ENCODE results near the gene ZNF277. TPM values are rescaled to one million over a fixed set of nuclear protein-coding genes. Genes with fewer than 3 reads are reported as not detected.

The ZNF277 gene
- total RNA-seq, 4 donors from 2014 or later, result 17.1 to 38.4 (median 29.5) TPM

DNA sequence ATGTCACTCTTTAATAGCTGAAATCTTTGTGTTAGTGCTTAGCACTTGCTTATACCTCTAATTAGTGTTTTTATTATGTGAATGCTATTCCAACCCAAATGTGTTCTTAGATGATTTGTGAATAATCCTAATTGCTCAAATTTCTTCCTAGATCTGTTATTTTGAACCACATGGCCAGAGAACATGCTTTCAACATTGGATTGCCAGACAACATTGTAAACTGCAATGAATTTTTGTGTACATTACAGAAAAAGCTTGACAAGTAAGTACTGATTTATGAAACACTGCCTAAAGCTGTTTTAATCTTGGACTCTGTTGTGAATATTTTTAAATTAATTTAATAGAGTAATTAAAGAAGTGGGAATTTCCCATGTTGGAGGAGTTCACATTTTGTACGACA is 121.1 kb downstream of the ZNF277 start:
- WGBS, 2 donors (ENCODE audit: low coverage in 1 of 2), result 100% methylated on average over 1 of the region's 1 CpG
- no peaks in the 10 kb centered on the region for H3K27me3 ChIP-seq
- H3K36me3 ChIP-seq, result peaks cover 0 to 77% of the 10 kb centered on the region in 2 donors
- H3K4me1 ChIP-seq, result no peaks in the 10 kb centered on the region
- ATAC-seq, result no peak
- TF ChIP-seq EP300 (IDR thresholded peaks at IDR 0.05) (no peak), POLR2A (IDR thresholded peaks at IDR 0.05) (no peak), POLR2AphosphoS5 (IDR thresholded peaks at IDR 0.05) (no peak)
- TF ChIP-seq, protein P1, sequence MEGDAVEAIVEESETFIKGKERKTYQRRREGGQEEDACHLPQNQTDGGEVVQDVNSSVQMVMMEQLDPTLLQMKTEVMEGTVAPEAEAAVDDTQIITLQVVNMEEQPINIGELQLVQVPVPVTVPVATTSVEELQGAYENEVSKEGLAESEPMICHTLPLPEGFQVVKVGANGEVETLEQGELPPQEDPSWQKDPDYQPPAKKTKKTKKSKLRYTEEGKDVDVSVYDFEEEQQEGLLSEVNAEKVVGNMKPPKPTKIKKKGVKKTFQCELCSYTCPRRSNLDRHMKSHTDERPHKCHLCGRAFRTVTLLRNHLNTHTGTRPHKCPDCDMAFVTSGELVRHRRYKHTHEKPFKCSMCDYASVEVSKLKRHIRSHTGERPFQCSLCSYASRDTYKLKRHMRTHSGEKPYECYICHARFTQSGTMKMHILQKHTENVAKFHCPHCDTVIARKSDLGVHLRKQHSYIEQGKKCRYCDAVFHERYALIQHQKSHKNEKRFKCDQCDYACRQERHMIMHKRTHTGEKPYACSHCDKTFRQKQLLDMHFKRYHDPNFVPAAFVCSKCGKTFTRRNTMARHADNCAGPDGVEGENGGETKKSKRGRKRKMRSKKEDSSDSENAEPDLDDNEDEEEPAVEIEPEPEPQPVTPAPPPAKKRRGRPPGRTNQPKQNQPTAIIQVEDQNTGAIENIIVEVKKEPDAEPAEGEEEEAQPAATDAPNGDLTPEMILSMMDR (IDR thresholded peaks at IDR 0.05), result no peak
- no peaks in the 10 kb centered on the region for H3K9me3 ChIP-seq
- H3K4me3 ChIP-seq, result no peak overlapping the region
- no peak overlapping the region for H3K27ac ChIP-seq

DNA sequence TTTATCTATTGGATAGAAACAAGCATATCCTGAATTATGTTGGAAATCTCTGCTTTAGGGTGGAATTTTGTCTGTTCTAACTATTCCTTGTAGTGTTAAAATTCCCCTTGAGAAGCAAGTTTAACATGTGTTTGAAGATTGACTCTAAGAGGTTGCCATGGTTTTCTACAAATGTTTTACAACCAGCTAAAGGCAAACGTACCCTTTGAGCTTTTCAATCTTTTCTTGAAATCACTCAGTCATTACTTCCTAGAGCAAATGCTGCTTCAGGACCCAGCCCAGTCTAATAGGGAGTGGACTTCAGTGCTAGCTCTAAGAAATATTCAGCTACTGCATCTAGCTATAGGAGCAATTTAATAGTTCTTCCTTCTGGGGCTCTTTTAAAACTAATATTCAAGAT is 125.0 kb downstream of the ZNF277 start:
- no peaks in the 10 kb centered on the region for H3K27me3 ChIP-seq
- no peak overlapping the region for H3K4me3 ChIP-seq
- H3K27ac ChIP-seq, result no peak overlapping the region
- H3K4me1 ChIP-seq, result no peaks in the 10 kb centered on the region
- ATAC-seq, result no peak
- H3K36me3 ChIP-seq, result peaks cover 0 to 69% of the 10 kb centered on the region in 2 donors
- no peaks in the 10 kb centered on the region for H3K9me3 ChIP-seq
- TF ChIP-seq POLR2A (IDR thresholded peaks at IDR 0.05), result no peak
- TF ChIP-seq EP300 (IDR thresholded peaks at IDR 0.05), result no peak
- TF ChIP-seq, protein P1 (IDR thresholded peaks at IDR 0.05), result no peak
- no peak for TF ChIP-seq POLR2AphosphoS5 (IDR thresholded peaks at IDR 0.05)
- 57 to 80% methylated on average over 1 of the region's 1 CpG for WGBS, 2 donors (ENCODE audit: low coverage in 1 of 2)

DNA sequence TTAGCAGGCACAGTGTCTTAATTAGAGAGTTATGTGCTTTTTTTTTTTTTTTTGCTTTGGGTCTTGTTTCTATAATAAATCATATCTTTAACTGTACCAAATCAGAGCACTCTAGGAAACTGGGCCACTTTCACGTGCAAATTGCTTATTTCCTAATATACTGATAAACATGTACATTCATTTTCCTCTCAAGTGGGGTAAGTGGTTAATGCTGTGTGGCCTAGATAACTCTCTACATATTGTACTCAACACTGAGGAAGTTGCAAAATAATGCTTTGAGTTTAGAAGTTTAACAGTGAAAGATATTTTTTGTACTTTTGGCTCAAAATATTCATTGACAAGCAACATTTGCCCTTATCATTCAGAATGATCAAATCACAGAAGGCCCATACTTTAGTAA is 127.9 kb downstream of the ZNF277 start:
- no peak overlapping the region for H3K4me3 ChIP-seq
- WGBS, 2 donors (ENCODE audit: low coverage in 1 of 2), result 60 to 62% methylated on average over 1 of the region's 1 CpG
- no peak for TF ChIP-seq POLR2A (IDR thresholded peaks at IDR 0.05)
- no peak for TF ChIP-seq POLR2AphosphoS5 (IDR thresholded peaks at IDR 0.05)
- TF ChIP-seq, protein P1 (IDR thresholded peaks at IDR 0.05), result no peak
- TF ChIP-seq EP300 (IDR thresholded peaks at IDR 0.05), result no peak
- no peak for ATAC-seq
- H3K27me3 ChIP-seq, result no peaks in the 10 kb centered on the region
- H3K9me3 ChIP-seq, result no peaks in the 10 kb centered on the region
- no peak overlapping the region for H3K27ac ChIP-seq
- peaks cover 0 to 73% of the 10 kb centered on the region in 2 donors for H3K36me3 ChIP-seq
- no peaks in the 10 kb centered on the region for H3K4me1 ChIP-seq

DNA sequence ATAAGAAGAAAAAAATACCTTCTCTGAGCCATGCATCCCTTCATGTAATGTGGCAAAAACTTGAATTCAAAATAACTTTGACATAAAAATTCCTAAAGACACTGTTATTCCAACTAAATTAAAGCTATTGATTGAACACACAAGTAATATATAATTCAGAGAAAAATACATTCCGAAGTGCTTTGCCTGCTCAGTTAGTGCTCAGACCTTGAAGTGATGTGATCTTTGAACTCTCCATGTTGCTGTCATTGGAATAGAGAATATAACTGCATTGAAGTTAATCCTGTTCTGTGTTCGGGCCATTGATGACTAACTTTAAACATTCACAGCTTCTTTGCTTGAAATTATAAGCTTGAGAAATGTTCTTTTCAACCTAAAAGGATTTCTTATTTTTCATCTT is 129.8 kb downstream of the ZNF277 start:
- no peak overlapping the region for H3K4me3 ChIP-seq
- WGBS, 2 donors (ENCODE audit: low coverage in 1 of 2), result 94 to 100% methylated on average over 2 of the region's 2 CpGs
- TF ChIP-seq POLR2A (IDR thresholded peaks at IDR 0.05) (no peak), POLR2AphosphoS5 (IDR thresholded peaks at IDR 0.05) (no peak), EP300 (IDR thresholded peaks at IDR 0.05) (no peak)
- TF ChIP-seq, protein P1 (IDR thresholded peaks at IDR 0.05), result no peak
- H3K4me1 ChIP-seq, result no peaks in the 10 kb centered on the region
- H3K9me3 ChIP-seq, result no peaks in the 10 kb centered on the region
- H3K36me3 ChIP-seq, result peaks cover 0 to 74% of the 10 kb centered on the region in 2 donors
- no peaks in the 10 kb centered on the region for H3K27me3 ChIP-seq
- no peak for ATAC-seq
- H3K27ac ChIP-seq, result no peak overlapping the region

DNA sequence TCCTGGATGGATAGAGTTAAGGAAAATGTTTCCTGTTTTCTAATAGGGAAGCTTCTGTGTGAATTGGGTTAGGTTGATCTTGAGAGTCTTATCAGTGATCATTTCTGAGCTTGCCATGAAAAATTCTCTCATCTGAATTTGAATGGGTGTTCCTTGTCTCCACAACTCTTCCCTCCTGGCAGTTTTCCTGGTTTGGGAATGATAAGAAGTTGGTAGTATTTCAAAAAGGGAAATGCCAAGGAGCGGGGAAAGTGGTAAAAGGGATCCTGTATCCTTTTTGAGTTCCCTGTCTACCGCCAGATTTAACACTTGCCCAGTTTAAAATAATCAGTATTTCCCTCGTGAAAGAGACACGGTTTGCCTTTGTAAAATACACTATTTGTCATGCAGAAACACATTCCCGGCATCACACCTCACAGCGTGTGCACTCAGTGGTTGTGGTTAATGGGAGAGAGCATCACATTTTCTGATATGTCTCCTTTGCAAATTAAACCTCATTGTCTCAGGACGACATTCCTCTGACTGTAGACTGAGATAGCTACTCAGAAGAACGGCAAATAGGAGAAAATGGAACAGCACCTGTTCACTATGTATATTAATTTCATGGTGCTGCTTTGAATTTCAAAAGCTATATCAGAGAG is 130.6 kb downstream of the ZNF277 start:
- ATAC-seq, result no peak

More for the DNA sequence above, 130.6 kb downstream of the ZNF277 start:
- 69 to 94% methylated on average over 2 to 8 of the region's 8 CpGs for WGBS, 2 donors (ENCODE audit: low coverage in 1 of 2)
- Histone ChIP-seq H3K36me3 (peaks cover 0 to 75% of the 10 kb centered on the region in 2 donors), H3K27me3 (no peaks in the 10 kb centered on the region), H3K4me3 (no peak overlapping the region), H3K4me1 (no peaks in the 10 kb centered on the region), H3K9me3 (no peaks in the 10 kb centered on the region), H3K27ac (no peak overlapping the region)
- TF ChIP-seq POLR2A (IDR thresholded peaks at IDR 0.05) (no peak), POLR2AphosphoS5 (IDR thresholded peaks at IDR 0.05) (no peak), EP300 (IDR thresholded peaks at IDR 0.05) (no peak)
- TF ChIP-seq, protein P1 (IDR thresholded peaks at IDR 0.05), result no peak
